ENCODE data around the gene VAC14.

- peak; percentile 11; the same call in 1 of the 2 replicates for TF ChIP-seq CTCF (IDR thresholded peaks at IDR 0.05; ENCODE audit: low read length)
- no peak for TF ChIP-seq EZH2 (IDR thresholded peaks at IDR 0.05; ENCODE audit: borderline replicate concordance, low read length)
Measured at GRCh38 chr16:70795296-70795912, 5.6 kb downstream of the VAC14 start.

Data from OCI-LY1 (cell line).